ENCODE results near the gene FRK.
"Not testable (repeated sequence)": the region's sequence is repeated elsewhere in the genome, so short reads cannot be mapped to it uniquely, and the experiment has no call there.

The FRK gene

GRCh38 chr6:116074732-116075390 lies 14.2 kb upstream of the FRK start:
- DNase-seq (ENCODE audit: low read depth in 2 of 2) = no peak

GRCh38 chr6:116073765-116074440 lies 13.2 kb upstream of the FRK start:
- DNase-seq (ENCODE audit: low read depth in 2 of 2) = no peak

GRCh38 chr6:116072368-116072767 lies 11.7 kb upstream of the FRK start:
- DNase-seq (ENCODE audit: low read depth in 2 of 2) = no peak

GRCh38 chr6:116070616-116071389 lies 10.1 kb upstream of the FRK start:
- DNase-seq (ENCODE audit: low read depth in 2 of 2) = no peak

GRCh38 chr6:116070101-116070500 lies 9.4 kb upstream of the FRK start:
- no peak for DNase-seq (ENCODE audit: low read depth in 2 of 2)

GRCh38 chr6:116066789-116067188 lies 6.1 kb upstream of the FRK start:
- DNase-seq (ENCODE audit: low read depth in 2 of 2) = no peak

GRCh38 chr6:116064666-116065065 lies 4.0 kb upstream of the FRK start:
- no peak for DNase-seq (ENCODE audit: low read depth in 2 of 2)

- no peak for DNase-seq (ENCODE audit: low read depth in 2 of 2)
These were observed 1.8 kb upstream of the FRK start for GRCh38 chr6:116062496-116062895.

- DNase-seq (ENCODE audit: low read depth in 2 of 2) = no peak
These were observed 749 bp downstream of the FRK start for GRCh38 chr6:116059713-116060571.

GRCh38 chr6:116057766-116058165 lies 2.9 kb downstream of the FRK start:
- no peak for DNase-seq (ENCODE audit: low read depth in 2 of 2)

GRCh38 chr6:116055513-116055912 lies 5.2 kb downstream of the FRK start:
- no peak for DNase-seq (ENCODE audit: low read depth in 2 of 2)

- DNase-seq (ENCODE audit: low read depth in 2 of 2) = no peak
These were observed 9.4 kb downstream of the FRK start for GRCh38 chr6:116051244-116051643.

GRCh38 chr6:116050737-116051136 lies 10.0 kb downstream of the FRK start:
- DNase-seq (ENCODE audit: low read depth in 2 of 2) = no peak

GRCh38 chr6:116049321-116049720 lies 11.4 kb downstream of the FRK start:
- no peak for DNase-seq (ENCODE audit: low read depth in 2 of 2)

GRCh38 chr6:116047173-116047933 lies 13.3 kb downstream of the FRK start:
- no peak for DNase-seq (ENCODE audit: low read depth in 2 of 2)

- no peak for DNase-seq (ENCODE audit: low read depth in 2 of 2)
These were observed 14.0 kb downstream of the FRK start for GRCh38 chr6:116046737-116047136.

GRCh38 chr6:116046272-116046671 lies 14.4 kb downstream of the FRK start:
- DNase-seq (ENCODE audit: low read depth in 2 of 2) = not testable (repeated sequence)

- no peak for DNase-seq (ENCODE audit: low read depth in 2 of 2)
These were observed 18.8 kb downstream of the FRK start for GRCh38 chr6:116041934-116042333.

- no peak for DNase-seq (ENCODE audit: low read depth in 2 of 2)
These were observed 19.7 kb downstream of the FRK start for GRCh38 chr6:116040993-116041392.

GRCh38 chr6:116036885-116037284 lies 23.8 kb downstream of the FRK start:
- DNase-seq (ENCODE audit: low read depth in 2 of 2) = no peak
